HL-60 (cell line): ENCODE data around the gene PLA2G3.

ENCODE experiments used
- DNase-seq, 2 experiments: peaks; one replicate each; pipeline ENCODE4 v3.0.0-alpha.2; 2010 to 2020; ENCODE audit warnings: low read depth in 1 of 2, low spot score in 1 of 2
- H3K27ac ChIP-seq: fragments of 250-450 bp; sonication (Bioruptor Pico); replicated peaks from 2 replicates; pipeline ENCODE4 v1.5.1; 2020; ENCODE audit warnings: mild to moderate bottlenecking, moderate library complexity
- H3K27me3 ChIP-seq: fragments of 250-450 bp; sonication (Bioruptor Pico); 2 replicates; pipeline ENCODE4 v1.5.1; 2021; ENCODE audit warnings: mild to moderate bottlenecking, moderate library complexity; ENCODE audit not compliant: insufficient read depth, poor library complexity, severe bottlenecking
- H3K4me3 ChIP-seq: replicated peaks from 2 replicates; pipeline ENCODE4 v1.5.1; 2011; ENCODE audit warnings: mild to moderate bottlenecking, control low read depth, low read length; ENCODE audit not compliant: insufficient read depth
- CTCF ChIP-seq: IDR thresholded peaks from one replicate; pipeline ENCODE4 v1.5.1; 2011; ENCODE audit warnings: low read length, control low read depth, inconsistent platforms; ENCODE audit not compliant: insufficient read depth
- GABPA ChIP-seq: IDR thresholded peaks from 2 replicates; pipeline ENCODE4 v1.6.1; 2012; ENCODE audit warnings: low read depth
- POLR2AphosphoS5 ChIP-seq: IDR thresholded peaks from 2 replicates; pipeline ENCODE4 v1.6.1; 2012; ENCODE audit warnings: low read depth
- REST ChIP-seq: IDR thresholded peaks from 2 replicates; pipeline ENCODE4 v1.6.1; 2012; ENCODE audit warnings: low read depth; ENCODE audit not compliant: insufficient replicate concordance
- SPI1 ChIP-seq: IDR thresholded peaks from 2 replicates; pipeline ENCODE4 v1.6.1; 2012; ENCODE audit warnings: low read depth, mild to moderate bottlenecking, borderline replicate concordance

The PLA2G3 gene

GRCh38 chr22:31124290-31124689 is 16.0 kb downstream of the PLA2G3 start:
- DNase-seq, result no peak
- H3K27me3 ChIP-seq, result no peaks in the 10 kb centered on the region
- TF ChIP-seq GABPA, result no peak
- TF ChIP-seq POLR2AphosphoS5, result no peak
- TF ChIP-seq CTCF, result no peak
- no peak for TF ChIP-seq SPI1
- TF ChIP-seq REST, result no peak
- H3K27ac ChIP-seq, result no peak overlapping the region
- no peak overlapping the region for H3K4me3 ChIP-seq

- TF ChIP-seq POLR2AphosphoS5 (no peak), REST (no peak), CTCF (no peak)
- no peak for DNase-seq
- Histone ChIP-seq H3K4me3 (no peak overlapping the region), H3K27me3 (no peaks in the 10 kb centered on the region), H3K27ac (no peak overlapping the region)
Measured at GRCh38 chr22:31123292-31123602, 17.1 kb downstream of the PLA2G3 start.

GRCh38 chr22:31122532-31123291 is 17.6 kb downstream of the PLA2G3 start, which contains the start of gene INPP5J:
INPP5J (plus strand) TSS chr22:31122966; CDS start chr22:31123015, 49 bp downstream.
- Histone ChIP-seq H3K4me3 (no peak within 1 kb of the TSS), H3K27ac (no peak within 1 kb of the TSS), H3K27me3 (no peaks in the 10 kb centered on the region)
- no peak for DNase-seq
- TF ChIP-seq GABPA (no peak), CTCF (no peak), SPI1 (no peak), POLR2AphosphoS5 (no peak), REST (no peak)
